HFFc6 (cell line): ENCODE data around the gene POU6F2. TPM values are rescaled to one million over a fixed set of nuclear protein-coding genes. Genes with fewer than 3 reads are reported as not detected.

Source experiments
- DNase-seq: peaks from one replicate; pipeline ENCODE4 v3.0.0-alpha.2; 2018
- H3K27ac Mint-ChIP-seq: 2 replicates; pipeline ENCODE4 v1.8.0; 2020; ENCODE audit warnings: mild to moderate bottlenecking, mixed read lengths
- H3K27me3 Mint-ChIP-seq: 2 replicates; pipeline ENCODE4 v1.8.0; 2021; ENCODE audit warnings: mild to moderate bottlenecking, moderate library complexity, mixed read lengths; ENCODE audit not compliant: insufficient read depth
- H3K36me3 Mint-ChIP-seq: 2 replicates; pipeline ENCODE4 v1.8.0; 2021; ENCODE audit warnings: low read depth, mixed read lengths
- H3K4me1 Mint-ChIP-seq: 2 replicates; pipeline ENCODE4 v1.8.0; 2020; ENCODE audit warnings: low read depth, mixed read lengths
- H3K4me3 Mint-ChIP-seq: 2 replicates; pipeline ENCODE4 v1.8.0; 2020; ENCODE audit warnings: mild to moderate bottlenecking, moderate library complexity, mixed read lengths
- H3K9me3 Mint-ChIP-seq: 2 replicates; pipeline ENCODE4 v1.8.0; 2020; ENCODE audit warnings: mild to moderate bottlenecking, mixed read lengths
- total RNA-seq, 6 experiments: library from RNA; stranded (reverse); fragmentation: NEBNext Ultra II Directional; extraction: Animal tissue kit (Norgen Biotek cat#: 25700); gene quantifications; 2 replicates in 1 of 6; 3 replicates in 5 of 6; pipeline ENCODE4 v1.2.3, GENCODE V29; 2021
- TF ChIP-seq, protein P1 (sequence below): fragments of 200-600 bp; sonication (generic); IDR thresholded peaks from 2 replicates; pipeline ENCODE4 v1.5.0; 2021; ENCODE audit warnings: antibody characterized with exemption, mild to moderate bottlenecking

POU6F2 gene
- total RNA-seq, 6 experiments from 2014 or later, result not detected

- Mint-ChIP-seq H3K36me3 (no peaks in the 10 kb centered on the region), H3K4me3 (no peak overlapping the region), H3K4me1 (no peaks in the 10 kb centered on the region), H3K27ac (no peak overlapping the region), H3K9me3 (no peaks in the 10 kb centered on the region), H3K27me3 (peaks cover 11% of the 10 kb centered on the region; the same call in 1 of the 2 replicates)
- TF ChIP-seq, protein P1, sequence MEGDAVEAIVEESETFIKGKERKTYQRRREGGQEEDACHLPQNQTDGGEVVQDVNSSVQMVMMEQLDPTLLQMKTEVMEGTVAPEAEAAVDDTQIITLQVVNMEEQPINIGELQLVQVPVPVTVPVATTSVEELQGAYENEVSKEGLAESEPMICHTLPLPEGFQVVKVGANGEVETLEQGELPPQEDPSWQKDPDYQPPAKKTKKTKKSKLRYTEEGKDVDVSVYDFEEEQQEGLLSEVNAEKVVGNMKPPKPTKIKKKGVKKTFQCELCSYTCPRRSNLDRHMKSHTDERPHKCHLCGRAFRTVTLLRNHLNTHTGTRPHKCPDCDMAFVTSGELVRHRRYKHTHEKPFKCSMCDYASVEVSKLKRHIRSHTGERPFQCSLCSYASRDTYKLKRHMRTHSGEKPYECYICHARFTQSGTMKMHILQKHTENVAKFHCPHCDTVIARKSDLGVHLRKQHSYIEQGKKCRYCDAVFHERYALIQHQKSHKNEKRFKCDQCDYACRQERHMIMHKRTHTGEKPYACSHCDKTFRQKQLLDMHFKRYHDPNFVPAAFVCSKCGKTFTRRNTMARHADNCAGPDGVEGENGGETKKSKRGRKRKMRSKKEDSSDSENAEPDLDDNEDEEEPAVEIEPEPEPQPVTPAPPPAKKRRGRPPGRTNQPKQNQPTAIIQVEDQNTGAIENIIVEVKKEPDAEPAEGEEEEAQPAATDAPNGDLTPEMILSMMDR, result no peak
- DNase-seq, result no peak
These were observed 21.8 kb upstream of the POU6F2 start for GRCh38 chr7:38955892-38956291.

- Mint-ChIP-seq H3K27me3 (peaks cover 2% of the 10 kb centered on the region; the same call in 1 of the 2 replicates), H3K9me3 (no peaks in the 10 kb centered on the region), H3K4me1 (no peaks in the 10 kb centered on the region), H3K4me3 (no peak overlapping the region), H3K36me3 (no peaks in the 10 kb centered on the region), H3K27ac (no peak overlapping the region)
- no peak for DNase-seq
- TF ChIP-seq, protein P1, result no peak
These were observed 15.7 kb upstream of the POU6F2 start for GRCh38 chr7:38962028-38962427.

DNA sequence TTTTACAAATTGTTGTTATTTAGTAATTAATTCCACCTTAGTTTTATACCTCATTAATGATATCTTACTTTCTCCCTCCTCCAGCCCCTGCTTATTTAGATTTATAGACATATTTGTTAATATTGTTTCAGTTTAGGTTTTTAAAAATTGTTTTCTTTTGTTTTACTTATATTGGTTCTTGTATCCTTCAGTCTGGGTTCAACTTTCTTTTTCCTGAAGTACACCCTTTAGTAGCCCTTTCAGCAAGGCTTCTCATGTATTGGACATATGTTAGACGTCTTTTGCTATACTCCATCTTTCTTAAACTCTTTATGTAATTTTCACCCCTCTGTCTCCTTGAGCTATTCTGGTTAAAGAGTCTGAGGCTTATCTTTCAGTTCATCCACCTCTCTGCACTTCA is 12.8 kb upstream of the POU6F2 start:
- Mint-ChIP-seq H3K4me3 (no peak overlapping the region), H3K4me1 (no peaks in the 10 kb centered on the region), H3K27me3 (peaks cover 4% of the 10 kb centered on the region; the same call in 1 of the 2 replicates), H3K9me3 (no peaks in the 10 kb centered on the region), H3K36me3 (no peaks in the 10 kb centered on the region), H3K27ac (no peak overlapping the region)
- DNase-seq, result no peak
- TF ChIP-seq, protein P1, result no peak

DNA sequence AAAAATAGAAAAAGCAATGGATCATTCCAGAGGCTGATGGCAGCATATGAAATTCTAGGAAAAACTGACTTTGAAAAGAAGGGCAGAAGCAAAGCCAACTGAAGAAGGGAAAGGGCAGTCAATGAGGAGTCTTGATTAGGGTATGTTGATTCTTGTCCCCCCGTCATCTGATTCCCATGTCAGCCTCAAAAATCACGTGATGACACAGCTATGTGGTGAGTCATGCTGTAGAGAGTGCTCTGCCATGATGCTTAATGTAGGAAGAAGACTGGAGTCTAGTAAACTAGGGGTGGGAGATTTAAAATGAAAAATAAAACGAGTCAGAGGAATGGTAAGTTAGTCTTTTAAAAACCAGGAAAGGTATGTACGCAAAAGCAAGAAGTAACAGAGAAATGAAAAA is 3.9 kb upstream of the POU6F2 start:
- TF ChIP-seq, protein P1, result no peak
- no peaks in the 10 kb centered on the region for H3K4me1 Mint-ChIP-seq
- peaks cover under 1% of the 10 kb centered on the region for H3K27me3 Mint-ChIP-seq
- no peak overlapping the region for H3K27ac Mint-ChIP-seq
- no peaks in the 10 kb centered on the region; the same call in 1 of the 2 replicates for H3K9me3 Mint-ChIP-seq
- H3K4me3 Mint-ChIP-seq, result no peak overlapping the region
- DNase-seq, result no peak
- H3K36me3 Mint-ChIP-seq, result no peaks in the 10 kb centered on the region

- no peaks in the 10 kb centered on the region; the same call in 1 of the 2 replicates for H3K27me3 Mint-ChIP-seq
- no peaks in the 10 kb centered on the region for H3K36me3 Mint-ChIP-seq
- DNase-seq, result no peak
- no peak overlapping the region for H3K4me3 Mint-ChIP-seq
- H3K27ac Mint-ChIP-seq, result no peak overlapping the region
- TF ChIP-seq, protein P1, result no peak
- H3K4me1 Mint-ChIP-seq, result no peaks in the 10 kb centered on the region
- H3K9me3 Mint-ChIP-seq, result no peaks in the 10 kb centered on the region; the same call in 1 of the 2 replicates
These were observed 1.7 kb upstream of the POU6F2 start for GRCh38 chr7:38975944-38976392.

- no peak for DNase-seq
- no peaks in the 10 kb centered on the region; the same call in 1 of the 2 replicates for H3K27me3 Mint-ChIP-seq
- H3K27ac Mint-ChIP-seq, result no peak overlapping the region
- H3K9me3 Mint-ChIP-seq, result no peaks in the 10 kb centered on the region; the same call in 1 of the 2 replicates
- no peaks in the 10 kb centered on the region for H3K36me3 Mint-ChIP-seq
- no peaks in the 10 kb centered on the region for H3K4me1 Mint-ChIP-seq
- H3K4me3 Mint-ChIP-seq, result no peak overlapping the region
- TF ChIP-seq, protein P1, result no peak
These were observed 782 bp downstream of the POU6F2 start for GRCh38 chr7:38978491-38978890.
